ENCODE data around the gene SLC30A1. TPM values are rescaled to one million over a fixed set of nuclear protein-coding genes. Genes with fewer than 3 reads are reported as not detected.

SLC30A1 gene
- total and polyA plus RNA-seq, 7 donors = 4.2 to 11.8 (median 7.9) TPM

DNA sequence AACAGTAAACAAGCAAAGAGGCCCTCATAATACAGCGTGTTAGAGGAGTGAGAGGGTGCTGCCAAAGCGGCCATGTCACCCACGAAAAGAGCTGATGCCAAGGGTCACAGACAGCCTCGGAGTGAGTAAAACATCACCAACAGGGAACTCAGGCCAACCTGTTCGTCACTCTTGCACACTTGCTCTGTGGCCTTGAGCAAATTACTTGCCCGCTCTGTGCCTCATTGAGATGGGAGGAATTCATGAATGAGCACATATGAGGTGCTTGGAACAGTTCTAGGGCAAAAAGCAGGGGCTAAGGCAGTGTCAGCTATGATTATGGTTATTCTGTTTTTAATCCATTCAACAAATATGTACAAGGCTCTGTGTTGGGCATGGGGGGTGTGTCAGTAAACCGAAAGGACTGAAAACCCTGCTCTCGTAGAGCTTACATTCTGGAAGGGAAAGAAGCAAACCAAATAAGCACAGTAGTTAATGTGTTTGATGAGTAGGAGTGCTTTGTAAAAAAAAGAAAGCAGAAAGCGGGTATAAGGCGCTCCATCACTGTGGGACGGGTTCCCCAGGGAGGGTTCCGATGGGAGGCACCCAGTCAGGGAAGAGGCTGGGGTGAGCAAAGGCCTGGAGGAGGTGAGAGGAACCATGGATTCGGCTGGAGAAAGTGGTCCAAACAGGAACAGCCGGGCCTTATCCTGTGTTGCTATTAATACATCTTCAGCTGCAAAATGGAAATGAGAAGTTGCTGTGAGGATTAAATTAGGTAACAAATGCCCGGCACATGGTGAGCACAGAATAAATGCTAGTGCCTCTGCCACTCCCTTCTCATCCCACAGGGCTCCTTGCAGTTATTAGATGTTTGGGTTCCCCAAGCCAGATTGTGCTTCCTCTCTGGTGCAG is 47.5 kb downstream of the SLC30A1 start:
- 85 to 91% methylated on average over 15 of the region's 15 CpGs for WGBS, 2 donors
- no peak for DNase-seq
- Histone ChIP-seq H3K27ac (no peak overlapping the region), H3K4me3 (no peak overlapping the region), H3K9me3 (no peaks in the 10 kb centered on the region), H3K27me3 (no peaks in the 10 kb centered on the region), H3K36me3 (no peaks in the 10 kb centered on the region), H3K4me1 (no peaks in the 10 kb centered on the region)
- intact Hi-C loops (cut with DNase I) = no loop called here
- TF ChIP-seq EP300 (IDR thresholded peaks at IDR 0.05) (no peak), POLR2AphosphoS5 (IDR thresholded peaks at IDR 0.05) (no peak), CTCF (IDR thresholded peaks at IDR 0.05) (no peak)

GRCh38 chr1:211530102-211530501 is 48.9 kb downstream of the SLC30A1 start:
- Histone ChIP-seq H3K4me1 (no peaks in the 10 kb centered on the region), H3K27ac (no peak overlapping the region), H3K9me3 (no peaks in the 10 kb centered on the region), H3K4me3 (no peak overlapping the region), H3K27me3 (no peaks in the 10 kb centered on the region), H3K36me3 (no peaks in the 10 kb centered on the region)
- intact Hi-C loops (cut with DNase I) = no loop called here
- DNase-seq = no peak
- WGBS, 2 donors = 73 to 80% methylated on average over 2 of the region's 2 CpGs
- no peak for TF ChIP-seq POLR2AphosphoS5 (IDR thresholded peaks at IDR 0.05)
- TF ChIP-seq POLR2A (IDR thresholded peaks at IDR 0.05) = no peak
- no peak for TF ChIP-seq EP300 (IDR thresholded peaks at IDR 0.05)
- no peak for TF ChIP-seq CTCF (IDR thresholded peaks at IDR 0.05)

DNA sequence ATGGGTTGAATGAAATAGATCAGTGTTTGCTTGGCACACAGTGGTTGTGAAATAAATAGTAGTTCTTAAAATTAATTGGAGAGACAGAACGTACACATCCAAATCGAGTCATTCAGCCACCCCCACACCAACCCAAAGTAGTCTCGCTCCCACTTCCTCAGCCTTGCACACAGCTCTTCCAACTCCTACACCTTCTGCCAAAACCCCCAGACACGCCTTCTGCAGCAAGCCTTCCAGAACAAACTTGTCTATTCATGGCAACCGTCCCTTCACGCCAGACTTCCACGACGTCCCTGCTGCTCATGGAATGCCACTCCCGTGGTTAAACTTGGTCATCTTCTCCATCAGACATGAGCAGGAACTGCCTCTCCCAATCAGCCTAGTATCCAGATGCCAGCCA is 49.5 kb downstream of the SLC30A1 start:
- 55 to 71% methylated on average over 9 of the region's 9 CpGs for WGBS, 2 donors
- Histone ChIP-seq H3K27ac (no peak overlapping the region), H3K4me3 (no peak overlapping the region), H3K27me3 (no peaks in the 10 kb centered on the region), H3K36me3 (no peaks in the 10 kb centered on the region), H3K9me3 (no peaks in the 10 kb centered on the region), H3K4me1 (no peaks in the 10 kb centered on the region)
- TF ChIP-seq POLR2AphosphoS5 (IDR thresholded peaks at IDR 0.05) = no peak
- no peak for TF ChIP-seq CTCF (IDR thresholded peaks at IDR 0.05)
- no peak for TF ChIP-seq EP300 (IDR thresholded peaks at IDR 0.05)
- TF ChIP-seq POLR2A (IDR thresholded peaks at IDR 0.05) = no peak
- intact Hi-C loops (cut with DNase I) = no loop called here
- DNase-seq = no peak

- Histone ChIP-seq H3K36me3 (no peaks in the 10 kb centered on the region), H3K27me3 (no peaks in the 10 kb centered on the region), H3K4me3 (no peak overlapping the region), H3K27ac (no peak overlapping the region), H3K4me1 (no peaks in the 10 kb centered on the region), H3K9me3 (no peaks in the 10 kb centered on the region)
- intact Hi-C loops (cut with DNase I) = no loop called here
- DNase-seq = no peak
- TF ChIP-seq POLR2A (IDR thresholded peaks at IDR 0.05) = no peak
- no peak for TF ChIP-seq CTCF (IDR thresholded peaks at IDR 0.05)
- TF ChIP-seq POLR2AphosphoS5 (IDR thresholded peaks at IDR 0.05) = no peak
- TF ChIP-seq EP300 (IDR thresholded peaks at IDR 0.05) = no peak
- WGBS, 2 donors = 94% methylated on average over 7 of the region's 7 CpGs
Measured at GRCh38 chr1:211529011-211529410, 50.0 kb downstream of the SLC30A1 start.

Measured in sigmoid colon (tissue), 7 donors.